GM21723 (cell line): ENCODE data around the gene POLA2.
"Not testable (repeated sequence)": the region's sequence is repeated elsewhere in the genome, so short reads cannot be mapped to it uniquely, and the experiment has no call there.

Source experiments
- ATAC-seq: cut with Tn5 transposase; IDR thresholded peaks from one replicate; pipeline ENCODE4 v1.9.1; 2021; ENCODE audit warnings: mild to moderate bottlenecking, moderate library complexity; ENCODE audit not compliant: unreplicated experiment

Gene POLA2

DNA sequence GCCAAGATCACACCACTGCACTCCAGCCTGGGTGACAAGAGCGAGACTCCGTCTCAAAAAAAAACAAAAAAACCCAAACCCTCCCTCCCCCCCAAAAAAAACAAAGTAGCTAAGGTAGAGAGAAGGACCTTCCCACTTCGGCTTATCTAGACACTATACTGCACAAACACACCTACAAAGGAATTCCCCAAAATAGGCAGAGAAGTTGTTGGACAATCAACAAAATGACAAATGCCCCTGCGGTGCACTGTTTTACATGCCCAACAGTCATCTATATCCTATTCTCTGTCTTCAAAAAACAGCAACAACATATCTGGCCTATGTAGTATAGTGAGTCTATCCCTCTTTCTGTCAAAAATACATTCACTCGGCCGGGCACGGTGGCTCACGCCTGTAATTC, 65.3 kb downstream of the POLA2 start:
- no peak for ATAC-seq

DNA sequence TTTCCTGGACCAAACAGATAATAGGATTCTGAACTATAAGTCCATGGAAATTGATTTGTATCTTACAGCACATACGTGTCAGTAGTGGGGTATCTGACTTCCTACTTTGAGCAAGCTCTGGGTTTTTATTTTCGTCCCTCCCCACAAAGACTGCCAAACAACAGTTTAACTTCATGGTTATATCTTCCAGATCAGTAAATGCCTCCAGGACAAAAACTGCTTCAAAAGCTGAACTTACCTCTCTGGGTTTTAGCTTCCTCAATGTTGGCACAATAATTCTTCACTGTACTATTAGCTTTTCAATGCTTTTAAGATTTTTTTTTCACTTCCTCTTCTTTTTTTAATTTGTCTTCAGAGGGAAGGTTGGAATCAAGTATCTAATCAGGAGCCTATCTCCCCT, 67.7 kb downstream of the POLA2 start:
- ATAC-seq = no peak

DNA sequence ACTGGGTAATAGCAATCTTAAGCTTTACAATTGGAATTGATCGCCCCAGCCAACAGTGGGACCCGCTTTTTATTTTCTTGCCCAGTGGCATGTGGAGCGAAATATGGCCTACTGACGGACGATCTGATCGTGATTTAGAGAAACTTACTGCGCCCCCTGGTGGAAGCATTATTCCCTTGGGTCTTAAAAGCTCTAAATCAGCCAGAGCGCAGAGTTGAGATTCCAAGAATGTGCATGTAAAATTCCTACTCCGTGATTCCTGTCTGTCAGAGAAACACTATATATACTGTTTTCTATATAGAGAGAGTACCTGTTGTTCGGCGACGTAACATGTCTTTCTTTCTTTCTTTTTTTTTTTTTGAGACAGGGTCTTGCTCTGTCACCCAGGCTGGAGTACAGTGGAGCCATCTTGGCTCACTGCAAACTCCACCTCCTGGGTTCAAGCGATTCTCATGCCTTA, 68.2 kb downstream of the POLA2 start:
- no peak for ATAC-seq

DNA sequence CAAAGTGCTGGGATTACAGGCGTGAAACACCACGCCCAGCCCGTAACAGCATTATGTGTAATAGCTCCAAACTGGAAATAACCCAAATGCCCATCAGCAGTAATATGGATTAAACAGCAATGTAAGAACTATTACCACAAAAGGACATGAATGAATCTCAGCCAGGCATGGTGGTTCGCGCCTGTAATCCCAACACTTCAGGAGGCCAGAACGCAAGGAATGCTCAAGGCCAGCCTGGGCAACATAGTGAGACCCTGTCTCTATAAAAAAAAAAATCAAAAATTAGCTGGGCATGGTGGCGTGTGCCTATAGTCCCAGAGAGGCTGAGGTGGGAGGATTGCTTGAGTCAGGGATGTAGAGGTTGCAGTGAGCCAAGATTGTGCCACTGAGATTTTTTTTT, 68.8 kb downstream of the POLA2 start:
- ATAC-seq = no peak

DNA sequence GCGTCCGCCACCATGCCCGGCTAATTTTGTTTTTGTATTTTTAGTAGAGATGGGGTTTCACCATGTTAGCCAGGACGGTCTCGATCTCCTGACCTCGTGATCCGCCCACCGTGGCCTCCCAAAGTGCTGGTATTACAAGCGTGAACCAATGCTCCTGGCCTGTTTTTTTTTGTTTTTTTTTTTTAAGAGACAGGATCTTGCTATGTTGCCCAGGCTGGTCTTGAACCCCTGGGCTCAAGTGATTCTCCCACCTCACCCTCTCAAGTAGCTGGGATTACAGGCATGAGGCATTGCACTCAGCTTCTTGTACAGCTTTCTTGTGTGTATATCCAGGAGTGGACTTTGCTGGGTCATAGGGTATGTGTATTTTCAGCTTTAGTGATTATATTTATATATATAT, 70.8 kb downstream of the POLA2 start:
- not testable (repeated sequence) for ATAC-seq

DNA sequence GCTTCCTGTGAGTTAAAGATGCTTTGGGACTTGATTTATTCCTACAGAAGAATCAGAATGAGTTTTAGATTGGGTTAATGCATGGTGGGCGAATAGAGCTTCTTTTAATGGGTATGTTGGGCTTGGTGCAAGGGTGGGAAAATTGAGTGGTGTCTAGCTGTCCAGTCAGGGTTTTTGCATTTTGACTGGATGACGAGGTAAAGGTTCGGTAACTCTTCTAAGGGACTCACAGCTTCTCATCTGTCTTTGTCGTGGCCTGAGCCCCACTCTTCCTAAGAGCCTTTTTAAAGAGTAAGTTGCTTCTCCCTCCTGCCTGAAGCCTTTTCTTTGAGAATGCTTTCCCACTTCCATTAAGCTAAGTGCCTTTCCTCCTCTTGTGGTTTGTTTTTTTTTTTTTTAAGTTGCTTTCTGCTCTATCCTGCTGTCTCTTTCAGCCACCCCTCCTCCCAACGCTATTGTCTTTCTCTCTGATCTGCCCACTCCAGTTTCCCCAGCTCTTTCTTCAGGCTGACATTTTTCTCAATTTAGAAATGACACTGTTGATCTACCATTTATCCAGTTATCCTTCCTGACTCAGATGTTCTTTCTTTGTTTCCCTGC, 73.0 kb downstream of the POLA2 start:
- ATAC-seq = no peak

DNA sequence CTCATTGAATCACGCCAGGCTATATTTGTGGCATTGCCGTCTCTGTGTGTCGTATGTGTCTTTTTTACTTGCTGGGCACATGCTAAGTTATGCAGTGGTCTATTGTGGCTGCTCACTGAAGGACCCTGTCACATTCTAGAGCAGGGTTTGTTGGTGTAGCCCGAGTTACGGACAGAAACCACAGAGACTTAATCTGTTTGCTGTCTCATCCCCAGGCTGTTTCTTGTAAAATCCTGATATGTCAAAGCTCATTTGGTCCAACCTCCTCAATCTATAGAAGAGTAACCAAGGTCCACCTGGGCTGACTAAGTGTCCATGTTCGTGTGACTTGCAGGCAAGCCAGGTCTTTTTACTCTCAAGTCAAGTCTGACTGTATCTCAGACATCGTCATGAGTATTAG, 76.9 kb downstream of the POLA2 start:
- no peak for ATAC-seq

DNA sequence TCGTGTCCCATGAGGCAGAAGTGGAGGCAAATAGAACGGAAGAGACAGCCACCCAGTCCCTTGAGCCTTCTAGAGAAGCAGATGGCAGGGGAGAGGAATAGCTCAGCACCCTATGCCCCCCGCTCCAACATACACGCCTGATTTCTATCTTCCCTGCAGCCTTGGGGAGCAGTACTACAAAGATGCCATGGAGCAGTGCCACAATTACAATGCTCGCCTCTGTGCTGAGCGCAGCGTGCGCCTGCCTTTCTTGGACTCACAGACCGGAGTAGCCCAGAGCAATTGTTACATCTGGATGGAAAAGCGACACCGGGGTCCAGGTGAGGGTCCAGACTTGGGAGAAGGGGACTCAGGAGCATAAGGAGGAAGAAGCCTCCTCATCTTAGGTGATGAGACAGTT, 78.5 kb downstream of the POLA2 start:
- no peak for ATAC-seq

DNA sequence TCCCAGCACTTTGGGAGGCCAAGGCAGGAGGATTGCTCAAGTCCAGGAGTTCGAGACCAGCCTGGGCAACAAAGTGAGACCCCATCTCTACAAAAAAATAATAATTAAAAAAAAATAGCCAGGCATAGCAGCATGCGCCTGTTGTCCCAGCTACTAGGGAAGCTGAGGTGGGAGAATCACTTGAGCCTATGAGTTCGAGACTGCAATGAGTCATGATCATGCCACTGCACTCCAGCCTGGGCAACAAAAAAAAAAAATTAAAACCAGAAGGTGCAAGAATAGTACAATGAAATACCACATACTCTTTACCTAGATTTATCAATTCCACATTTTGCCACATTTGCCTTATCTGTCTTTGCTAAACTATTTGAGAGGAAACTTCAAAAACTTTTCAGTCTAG, 80.1 kb downstream of the POLA2 start:
- ATAC-seq = no peak
